HG03354 (cell line): ENCODE data around the gene SLC13A3.

Experiments
- ATAC-seq: cut with Tn5 transposase; IDR thresholded peaks from one replicate; pipeline ENCODE4 v1.9.1; 2021; ENCODE audit warnings: mild to moderate bottlenecking; ENCODE audit not compliant: unreplicated experiment, poor library complexity, severe bottlenecking

The SLC13A3 gene

GRCh38 chr20:46651091-46651962, at the start of gene SLC13A3:
Gene SLC13A3 (minus strand): TSS chr20:46651459. CDS start chr20:46651421, 38 bp downstream.
- no peak for ATAC-seq

DNA sequence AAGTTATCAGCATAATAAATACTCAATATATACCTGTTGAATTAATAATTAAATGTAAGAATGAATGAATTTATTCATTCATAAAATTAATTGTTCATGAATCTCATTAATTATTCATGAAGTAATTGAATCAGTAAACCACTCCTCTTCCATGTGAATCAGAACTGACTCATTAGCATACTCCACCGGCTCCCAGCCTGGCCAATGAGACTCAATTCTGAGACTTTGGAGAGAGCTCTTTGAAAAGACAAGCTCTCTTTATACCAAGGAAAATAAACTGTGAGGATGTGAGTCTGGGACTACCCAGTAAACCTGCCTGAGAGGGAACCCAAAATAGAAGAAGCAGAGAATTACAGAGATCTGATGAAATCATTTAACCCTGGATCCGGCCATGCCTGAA, 49.8 kb upstream of the SLC13A3 start:
- ATAC-seq: no peak

DNA sequence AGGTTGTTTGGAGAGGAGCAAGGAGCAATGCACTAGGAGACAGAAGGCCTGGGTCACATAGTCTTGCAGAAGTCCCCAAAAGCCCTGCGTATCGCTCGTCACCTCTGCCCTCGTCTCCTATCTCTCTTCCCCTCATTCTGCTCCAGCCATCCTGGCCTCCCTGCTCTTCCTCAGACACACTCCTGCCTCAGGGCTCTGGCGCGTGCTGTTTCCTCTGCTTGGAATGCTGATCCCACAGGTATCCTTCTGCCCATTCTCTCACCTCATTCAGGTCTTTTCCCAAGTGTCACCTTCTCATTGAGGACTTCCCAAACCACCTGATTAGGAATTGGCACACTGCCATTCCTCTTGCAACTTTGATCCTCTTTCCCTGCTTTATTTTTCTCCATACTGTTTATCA, 49.2 kb upstream of the SLC13A3 start:
- no peak for ATAC-seq

GRCh38 chr20:46699651-46700359, 48.5 kb upstream of the SLC13A3 start:
- ATAC-seq: no peak

DNA sequence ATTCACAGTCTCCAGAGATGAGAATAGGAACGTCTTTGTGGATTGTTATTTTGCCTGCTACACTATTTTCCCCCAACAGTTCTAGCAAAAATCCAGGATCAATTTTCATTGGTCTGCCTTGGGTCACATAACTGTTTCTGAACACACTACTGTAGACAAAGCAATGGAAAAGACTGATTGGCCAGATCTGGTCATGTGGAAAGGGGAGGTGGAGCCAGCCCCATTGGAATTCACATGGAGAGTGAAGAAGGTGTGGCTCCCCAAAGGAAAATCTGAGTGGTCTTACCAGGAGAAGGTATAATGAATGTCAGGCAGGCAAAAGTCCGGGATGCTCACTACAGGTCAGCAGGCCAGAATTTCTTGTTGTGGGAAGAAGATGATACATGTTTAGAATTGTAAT, 47.5 kb upstream of the SLC13A3 start:
- no peak for ATAC-seq

GRCh38 chr20:46696791-46697279, 45.6 kb upstream of the SLC13A3 start:
- ATAC-seq: no peak

DNA sequence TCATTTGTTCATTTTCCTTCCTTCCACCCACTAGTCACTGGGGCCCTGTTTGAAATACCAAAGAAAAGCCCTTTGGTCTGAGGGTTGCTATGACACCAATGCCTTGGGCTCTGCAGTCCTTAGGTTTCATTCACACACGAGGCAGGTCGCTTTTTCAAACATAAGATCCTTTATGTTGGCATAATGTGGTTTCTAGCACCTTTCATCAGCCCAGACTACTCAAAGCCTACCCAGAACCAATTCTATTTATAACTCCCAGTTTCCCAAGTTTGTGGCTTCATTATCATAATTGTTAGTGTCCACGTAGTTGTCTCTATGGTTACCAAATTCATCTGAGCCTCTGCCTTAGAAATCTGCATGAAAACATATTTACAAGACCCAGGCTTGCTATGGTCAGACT, 44.6 kb upstream of the SLC13A3 start:
- no peak for ATAC-seq

DNA sequence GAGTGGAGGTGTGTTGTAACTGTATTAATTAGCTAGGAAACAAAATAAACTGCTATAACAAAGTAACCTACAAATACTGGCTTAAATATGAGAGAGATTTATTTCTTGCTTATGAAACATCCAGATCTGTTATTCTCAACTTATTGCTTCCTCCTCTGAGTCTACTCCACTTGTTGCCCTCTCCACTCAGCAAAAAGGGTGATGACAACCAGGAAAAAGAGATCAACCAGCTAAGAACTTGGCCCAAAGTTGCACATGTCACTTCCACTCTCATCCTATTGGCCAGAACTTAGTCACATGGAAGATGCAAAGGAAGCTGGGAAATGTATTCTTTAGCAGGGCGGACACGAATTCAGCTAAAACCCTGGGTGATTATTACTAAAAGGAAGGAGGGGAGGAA, 43.2 kb upstream of the SLC13A3 start:
- no peak for ATAC-seq

DNA sequence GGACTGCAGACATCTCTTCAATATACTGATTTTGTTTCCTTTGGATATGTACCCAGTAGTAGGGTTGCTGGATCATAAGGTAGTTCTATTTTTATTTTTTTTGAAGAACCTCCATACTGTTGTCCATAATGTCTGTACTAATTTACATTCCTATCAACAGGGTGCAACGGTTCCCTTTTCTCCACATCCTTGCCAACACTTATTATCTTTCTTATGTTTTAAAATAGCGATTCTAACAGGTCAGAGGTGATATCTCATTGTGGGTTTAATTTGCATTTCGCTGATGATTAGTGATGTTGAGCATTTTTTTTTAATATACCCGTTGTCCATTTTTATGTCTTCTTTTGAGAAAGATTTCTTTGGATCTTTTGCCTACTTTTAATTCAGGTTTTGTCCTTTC, 39.9 kb upstream of the SLC13A3 start:
- ATAC-seq: no peak

GRCh38 chr20:46690219-46691106, 39.2 kb upstream of the SLC13A3 start:
- ATAC-seq: no peak

DNA sequence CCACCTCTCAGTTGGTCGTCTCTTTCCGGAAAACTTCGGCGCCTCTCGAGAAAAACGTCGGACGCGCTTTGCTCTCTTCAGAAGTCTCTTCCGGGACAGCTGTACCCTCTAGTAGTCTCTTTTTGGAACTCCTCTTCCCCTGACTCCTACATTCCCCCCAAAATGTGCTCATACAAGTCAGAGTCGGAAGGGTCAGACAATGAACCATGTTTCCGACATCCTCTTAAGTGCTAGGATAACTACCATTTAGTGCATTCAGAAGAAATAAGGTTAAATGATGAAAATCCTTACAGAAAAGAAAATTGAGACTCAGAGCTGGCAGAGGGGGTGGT, 38.5 kb upstream of the SLC13A3 start:
- no peak for ATAC-seq

DNA sequence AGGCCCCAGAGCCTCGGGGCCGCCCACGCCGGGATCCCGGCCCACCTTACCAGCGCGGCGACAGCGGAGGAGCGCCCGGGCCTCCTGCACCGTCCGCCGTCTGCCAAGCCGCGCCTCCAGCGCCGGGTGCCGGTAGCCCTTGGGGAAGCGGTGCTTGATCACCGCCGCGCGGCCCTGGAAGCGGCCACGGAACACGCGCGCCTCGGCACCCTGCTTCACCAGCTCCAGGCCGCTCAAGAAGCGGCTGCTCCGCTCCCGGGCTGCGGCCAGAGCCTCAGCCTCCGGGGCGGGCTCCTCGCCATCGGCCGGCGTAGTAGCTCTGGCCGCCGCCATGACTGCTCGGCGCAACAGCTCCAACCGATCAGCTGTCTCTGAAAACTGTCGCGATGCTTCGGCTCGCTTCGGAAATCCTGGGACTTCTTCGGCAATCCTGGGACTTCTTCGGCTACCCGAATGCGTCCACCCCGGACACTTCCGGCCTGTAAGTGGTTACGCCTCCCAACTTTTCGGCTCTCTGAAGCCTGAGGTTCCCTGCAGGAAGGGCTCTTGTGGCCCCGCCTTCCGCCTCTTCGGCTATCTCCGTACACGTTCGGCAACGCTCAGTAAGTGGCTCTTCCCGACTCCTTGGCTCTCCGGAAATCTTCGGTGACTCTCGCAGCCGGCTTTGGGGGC, 38.0 kb upstream of the SLC13A3 start, which contains the start of gene TP53RK:
Gene TP53RK, minus strand, starts transcription at position 363 of the 672 bp plus-strand sequence. Its CDS starts 30 bp downstream, at position 333.
- peak; percentile 96 for ATAC-seq

DNA sequence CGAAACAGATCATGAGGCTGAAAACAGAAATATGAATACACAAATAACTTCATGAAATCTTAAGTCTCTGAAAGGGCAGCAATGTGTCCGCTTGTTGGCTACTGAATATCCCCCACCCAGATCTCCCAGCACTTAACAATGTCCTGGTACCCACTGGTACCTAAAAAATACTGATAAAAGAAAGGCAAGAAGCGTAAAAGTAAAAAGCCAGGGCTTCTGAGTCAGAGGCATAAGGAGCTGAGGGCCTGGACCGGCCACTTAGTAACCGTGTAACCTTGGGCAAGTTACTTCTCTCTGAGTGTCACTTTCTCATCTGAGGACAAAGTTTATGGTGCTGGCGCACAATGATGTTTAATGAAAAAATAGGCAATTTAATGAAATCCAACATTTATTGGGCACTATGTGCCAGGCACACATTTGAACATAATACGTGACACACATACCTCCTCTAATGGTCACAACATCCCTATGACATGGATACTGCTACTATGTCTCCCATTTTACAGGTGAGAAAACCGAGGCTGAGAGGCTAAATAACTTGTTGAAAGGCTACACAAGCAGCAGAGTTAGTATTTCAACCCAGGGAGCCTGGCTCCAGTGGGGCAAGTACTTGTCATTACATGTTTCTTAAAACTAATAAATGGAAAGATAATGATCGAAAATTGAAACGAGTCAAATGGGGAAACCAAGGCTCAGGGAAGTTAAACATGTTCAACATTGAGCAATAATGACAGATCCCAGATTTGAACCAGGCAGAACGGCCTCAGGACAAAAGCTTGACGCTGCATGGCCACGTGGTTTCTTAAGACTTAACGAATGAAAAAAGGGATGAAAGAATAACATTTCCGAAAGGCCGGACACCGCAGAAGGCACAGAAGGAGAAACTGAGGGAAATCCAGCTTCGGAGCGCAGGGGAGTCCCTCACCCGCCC, 37.2 kb upstream of the SLC13A3 start:
- ATAC-seq: no peak

DNA sequence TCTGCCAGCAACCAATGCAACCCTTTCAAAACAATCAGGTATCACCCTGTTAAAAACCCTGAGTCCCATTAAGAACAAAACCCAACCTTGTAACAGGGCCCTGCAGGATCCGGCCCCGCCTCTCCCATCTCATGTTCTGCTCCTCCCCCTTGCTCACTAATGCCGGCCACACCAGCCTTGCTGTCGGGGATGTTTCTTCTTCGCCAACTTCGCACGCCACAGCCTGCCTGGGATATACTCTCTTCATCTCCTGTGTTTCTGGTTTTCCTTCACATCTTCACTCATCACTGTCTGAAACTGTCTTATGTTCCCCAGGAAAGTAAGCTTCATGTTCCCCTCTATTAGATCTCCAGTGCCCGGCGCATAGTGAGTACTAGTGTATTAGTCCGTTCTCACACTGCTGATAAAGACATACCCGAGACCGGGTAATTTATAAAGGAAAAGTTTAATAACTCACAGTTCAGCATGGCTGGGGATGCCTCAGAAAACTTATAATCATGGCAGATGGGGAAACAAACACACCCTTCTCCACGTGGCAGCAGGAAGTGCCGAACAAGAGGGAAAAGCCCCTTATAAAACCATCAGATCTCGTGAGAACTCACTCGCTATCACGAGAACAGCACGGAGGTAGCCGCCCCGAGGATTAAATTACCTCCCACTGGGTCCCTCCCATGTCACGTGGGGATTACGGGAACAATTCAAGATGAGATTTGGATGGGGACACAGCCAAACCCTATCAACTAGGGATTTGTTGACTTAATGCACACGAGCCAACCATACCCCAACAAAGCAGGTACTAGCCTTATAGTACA, 32.9 kb upstream of the SLC13A3 start:
- no peak for ATAC-seq

- no peak for ATAC-seq
These were observed 32.3 kb upstream of the SLC13A3 start for GRCh38 chr20:46683668-46683938.

DNA sequence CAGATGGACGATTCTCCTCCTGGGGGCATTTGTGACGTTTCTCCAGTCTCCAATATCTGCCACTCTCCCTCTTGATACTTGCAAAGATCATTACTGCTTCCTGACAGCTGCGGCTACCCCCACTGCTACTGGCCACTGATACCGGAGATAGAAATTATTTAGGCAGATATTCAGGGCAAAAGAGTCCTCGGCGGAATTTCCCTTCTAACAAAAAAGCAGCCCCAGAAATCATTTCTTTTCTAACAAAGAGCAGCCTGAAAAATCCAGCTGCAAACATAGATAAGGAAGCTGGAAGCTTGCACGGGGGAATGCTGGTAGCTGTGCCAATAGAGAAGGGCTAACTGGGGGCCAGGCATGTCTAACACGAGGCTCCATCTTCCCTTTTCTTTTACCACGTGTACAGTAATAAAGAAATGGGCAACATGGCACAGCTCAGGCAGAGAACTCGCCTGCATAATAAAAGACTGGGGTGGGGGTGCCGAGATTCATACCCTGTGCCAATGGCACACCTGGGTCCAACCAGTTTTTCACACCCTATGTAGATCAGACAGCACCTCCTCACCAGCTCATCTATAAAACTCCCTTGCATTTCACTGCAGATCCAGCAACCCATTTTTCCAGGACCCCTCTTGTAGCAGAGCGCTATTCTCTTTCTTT, 31.9 kb upstream of the SLC13A3 start:
- ATAC-seq: no peak

GRCh38 chr20:46682063-46682821, 31.0 kb upstream of the SLC13A3 start:
- ATAC-seq: no peak
